K562 (cell line): ENCODE measurements around the gene KCNAB2. TPM values are rescaled to one million over a fixed set of nuclear protein-coding genes. Genes with fewer than 3 reads are reported as not detected.

Experiments used
- ATAC-seq: fragments of 200-7000 bp; cut with Tn5 transposase; 3 replicates; pipeline ENCODE4 v1.9.1; 2020; ENCODE audit warnings: moderate library complexity
- BruUV-seq: library from RNA; stranded (reverse); fragments of 400-500 nt; replicated peaks from 2 replicates; lab custom pipeline; 2021; lab: Mats Ljungman, UMichigan
- CTCF ChIA-PET: fragments of 300-600 bp; formaldehyde crosslinking; extraction: SDS; loops from one replicate; lab custom pipeline; 2021; ENCODE audit warnings: low intra/inter-chr PET ratio; lab: Yijun Ruan, JAX
- POLR2A ChIA-PET: fragments of 300-600, 350-650 bp; sonication (Branson Sonifier 250); formaldehyde crosslinking; extraction: SDS; loops from one replicate; lab custom pipeline; 2021; ENCODE audit warnings: antibody characterized with exemption, inconsistent platforms; lab: Yijun Ruan, JAX
- DNase-seq, 4 experiments: peaks; one replicate each; pipeline versions ENCODE4 v3.0.0 to v3.0.0-alpha.2; 2011 to 2018; ENCODE audit warnings: low spot score in 3 of 4, mixed read lengths in 3 of 4; ENCODE audit errors: extremely low read depth in 1 of 4
- FAIRE-seq: peaks from 2 replicates; lab custom pipeline; 2011; peaks lifted over from hg19 to GRCh38; lab: Jason Lieb, UNC
- H2AFZ ChIP-seq: 2 replicates; pipeline ENCODE4 v1.6.0; 2011; ENCODE audit warnings: low read depth, low read length, control low read depth, inconsistent platforms
- H3K27ac ChIP-seq: fragments of 200-600 bp; 3 replicates; pipeline ENCODE4 v1.8.0; 2011; ENCODE audit warnings: low read depth, mild to moderate bottlenecking, control low read depth, inconsistent platforms, low read length, moderate library complexity, mixed read lengths; ENCODE audit errors: extremely low read depth
- H3K27me3 ChIP-seq, 2 experiments: fragments of 300-600 bp in 1 of 2; 2 replicates in 1 of 2; 3 replicates in 1 of 2; pipeline versions ENCODE4 v1.6.0 to v1.8.0; 2011; ENCODE audit warnings: inconsistent platforms in 2 of 2, low read length in 2 of 2, mild to moderate bottlenecking in 1 of 2, mixed read lengths in 1 of 2, moderate library complexity in 1 of 2; ENCODE audit not compliant: control insufficient read depth in 2 of 2, insufficient read depth in 2 of 2
- H3K36me3 ChIP-seq: fragments of 300-600 bp; 3 replicates; pipeline ENCODE4 v1.8.0; 2011; ENCODE audit warnings: mild to moderate bottlenecking, low read length, inconsistent platforms; ENCODE audit not compliant: control insufficient read depth, insufficient read depth
- H3K4me1 ChIP-seq, 2 experiments: fragments of 200-600 bp in 1 of 2; replicated peaks in 1 of 2; 2 replicates in 1 of 2; 3 replicates in 1 of 2; pipeline versions ENCODE4 v1.5.1 to v1.8.0; 2011; ENCODE audit warnings: inconsistent platforms in 2 of 2, low read length in 2 of 2, mild to moderate bottlenecking in 1 of 2, mixed read lengths in 1 of 2, moderate library complexity in 1 of 2; ENCODE audit not compliant: control insufficient read depth in 2 of 2, insufficient read depth in 2 of 2
- H3K4me2 ChIP-seq: 2 replicates; pipeline ENCODE4 v1.6.1; 2011; ENCODE audit warnings: low read length, control low read depth, inconsistent platforms, mixed read lengths; ENCODE audit not compliant: insufficient read depth
- H3K4me3 ChIP-seq: fragments of 200-600 bp; sonication (generic), shearing (Covaris generic); 2 replicates; pipeline ENCODE4 v1.5.1; 2016; ENCODE audit warnings: control low read depth, inconsistent platforms
- H3K79me2 ChIP-seq: fragments of 200-600 bp; 3 replicates; pipeline ENCODE4 v1.8.0; 2011; ENCODE audit warnings: low read length, inconsistent platforms; ENCODE audit not compliant: control insufficient read depth, insufficient read depth
- H3K9ac ChIP-seq, 2 experiments: 2 replicates each; pipeline versions ENCODE4 v1.6.0 to v1.6.1; 2011; ENCODE audit warnings: low read depth in 2 of 2, low read length in 2 of 2, control low read depth in 1 of 2, inconsistent platforms in 1 of 2, mild to moderate bottlenecking in 1 of 2, mixed read lengths in 1 of 2; ENCODE audit not compliant: insufficient read depth in 1 of 2
- H3K9me1 ChIP-seq: one replicate; pipeline ENCODE4 v1.6.0; 2011; ENCODE audit warnings: inconsistent platforms, mild to moderate bottlenecking, low read length, moderate library complexity; ENCODE audit not compliant: control insufficient read depth, insufficient read depth
- H3K9me3 ChIP-seq: replicated peaks from 2 replicates; pipeline ENCODE4 v1.5.1; 2011; ENCODE audit warnings: low read depth, low read length, inconsistent platforms; ENCODE audit not compliant: control insufficient read depth, insufficient read depth
- H4K20me1 ChIP-seq: replicated peaks from 2 replicates; pipeline ENCODE4 v1.6.1; 2011; ENCODE audit warnings: low read length, inconsistent platforms, mixed read lengths; ENCODE audit not compliant: control insufficient read depth, insufficient read depth
- CBFA2T2 ChIP-seq: fragments of 450-650 bp; conservative IDR thresholded peaks from 2 replicates; pipeline ENCODE4 v1.6.1; 2017; ENCODE audit warnings: mild to moderate bottlenecking
- CHD2 ChIP-seq: IDR thresholded peaks from 2 replicates; pipeline ENCODE4 v1.6.1; 2011; ENCODE audit warnings: low read depth, low read length
- CTCF ChIP-seq, 3 experiments: IDR thresholded peaks in 2 of 3; conservative IDR thresholded peaks in 1 of 3; 2 replicates each; pipeline ENCODE4 v1.5.1; 2011 to 2012; ENCODE audit warnings: low read length in 3 of 3, mild to moderate bottlenecking in 3 of 3, control low read depth in 2 of 3, improper control_type of control experiment in 1 of 3, inconsistent platforms in 1 of 3, low read depth in 1 of 3, mixed read lengths in 1 of 3, moderate library complexity in 1 of 3; ENCODE audit not compliant: insufficient read depth in 2 of 3
- MYNN ChIP-seq, 2 experiments: sonication (generic); formaldehyde crosslinking in 1 of 2; IDR thresholded peaks; 2 replicates each; pipeline versions ENCODE4 v1.5.0 to v1.6.1; 2016 to 2020; ENCODE audit warnings: antibody characterized with exemption in 1 of 2, missing genetic modification reagents in 1 of 2
- POLR2B ChIP-seq: fragments of 450-650 bp; IDR thresholded peaks from 2 replicates; pipeline ENCODE4 v1.6.1; 2018; ENCODE audit warnings: low read depth; ENCODE audit not compliant: partially characterized antibody
- RAD51 ChIP-seq: fragments of 450-650 bp; IDR thresholded peaks from 2 replicates; pipeline ENCODE4 v1.7.1; 2016; ENCODE audit warnings: low read depth, mild to moderate bottlenecking, borderline replicate concordance
- TEAD1 ChIP-seq, 2 experiments: fragments of 450-650 bp in 1 of 2; sonication (generic) in 1 of 2; formaldehyde crosslinking; IDR thresholded peaks; 2 replicates each; pipeline versions ENCODE4 v1.4.0 to v1.8.0; 2020 to 2022; ENCODE audit warnings: mild to moderate bottlenecking in 2 of 2, missing genetic modification reagents in 1 of 2
- TFE3 ChIP-seq: fragments of 450-650 bp; formaldehyde crosslinking; IDR thresholded peaks from 2 replicates; pipeline ENCODE4 v1.4.0; 2020; ENCODE audit warnings: mild to moderate bottlenecking, mixed read lengths
- USF1 ChIP-seq: sonication (generic); formaldehyde crosslinking; IDR thresholded peaks from 2 replicates; pipeline ENCODE4 v1.9.0; 2022; ENCODE audit warnings: mild to moderate bottlenecking, missing genetic modification reagents
- USF2 ChIP-seq: sonication (generic); formaldehyde crosslinking; IDR thresholded peaks from 2 replicates; pipeline ENCODE4 v1.5.0; 2020; ENCODE audit warnings: missing genetic modification reagents
- WGBS: fragments of 100-300 bp; shearing (Covaris generic); methylation state at CpG from one replicate; pipeline ENCODE4 v1.1.6; 2016; ENCODE audit warnings: low coverage, mixed read lengths; ENCODE audit not compliant: insufficient coverage; ENCODE audit errors: missing lambda C conversion rate; 5-methylcytosine and 5-hydroxymethylcytosine counted together
- in situ Hi-C: fragments of 300-500 bp; cut with MboI; formaldehyde crosslinking; loops from 4 replicates; pipeline ENCODE4 v1.15.0; 2018; ENCODE audit warnings: inconsistent platforms, mixed read lengths
- intact Hi-C: fragments of 100-400 bp; cut with micrococcal nuclease; formaldehyde crosslinking; loops from 2 replicates; pipeline ENCODE4 v1.14.2; 2022
- polyA plus RNA-seq, 8 experiments: library from polyadenylated mRNA; depleted of rRNA in 4 of 8; stranded (reverse) in 5 of 8; unstranded in 3 of 8; fragments of >200 nt; fragmentation: Nextera tagmentation in 2 of 8; fragmentation: Illumina TruSeq in 1 of 8; extraction: Ambion mirVana in 2 of 8; extraction: Trizol in 1 of 8; gene quantifications; 2 replicates each; pipeline versions ENCODE4 v1.2.1 to v1.2.3, GENCODE V29; 2011 to 2014; ENCODE audit warnings: inconsistent platforms in 1 of 8, missing spikeins in 1 of 8
- total RNA-seq, 7 experiments: library from RNA; depleted of rRNA in 6 of 7; stranded (reverse); fragments of >200 nt in 6 of 7; fragmentation: Illumina TruSeq in 2 of 7; extraction: Trizol in 2 of 7; gene quantifications; 2 replicates each; pipeline versions ENCODE4 v1.2.1 to v1.2.3, GENCODE V29; 2011 to 2021; ENCODE audit warnings: low replicate concordance in 1 of 7

Gene KCNAB2
- total and polyA plus RNA-seq, 9 of the 15 experiments (the other 6 are each of a cell fraction or from before 2014, with no cell fraction given) = 1.8 to 15.8 (median 7.1) TPM

GRCh38 chr1:6137758-6138157 is 92.1 kb downstream of the KCNAB2 start:
- no peak overlapping the region for H3K27ac ChIP-seq
- ChIA-PET POLR2A (no interaction called here), CTCF (no interaction called here)
- no peaks in the 10 kb centered on the region for H3K9me1 ChIP-seq
- peaks cover 0 to 11% of the 10 kb centered on the region in 2 experiments; a peak in 2 of 5 replicates for H3K4me1 ChIP-seq
- whole genome bisulfite sequencing = 2% methylated on average over 5 of the region's 5 CpGs
- in situ Hi-C loops (no loop called here), intact Hi-C loops (no loop called here)
- H3K4me3 ChIP-seq = no peak overlapping the region
- TF ChIP-seq CTCF (IDR thresholded peaks at IDR 0.05 in 2 of 3, conservative IDR thresholded peaks at IDR 0.05 in 1 of 3; ENCODE audit: insufficient read depth in 2 of 3, low read depth in 1 of 3, low read length in 3 of 3) = peak in 2 of 3 experiments; percentile 23; a peak in 1 of 6 replicates
- TF ChIP-seq CHD2 = no peak
- no peak overlapping the region for H3K4me2 ChIP-seq
- ATAC-seq (no peak), FAIRE-seq (no peak), DNase-seq (no peak)
- no peak overlapping the region for H3K9ac ChIP-seq
- H3K36me3 ChIP-seq = no peaks in the 10 kb centered on the region
- no TSS peak for BruUV-seq
- H2AFZ ChIP-seq = no peak overlapping the region
- H3K9me3 ChIP-seq = no peaks in the 10 kb centered on the region
- H3K79me2 ChIP-seq = no peaks in the 10 kb centered on the region
- peaks cover 66 to 90% of the 10 kb centered on the region in 2 experiments for H3K27me3 ChIP-seq
- H4K20me1 ChIP-seq = peaks cover 25% of the 10 kb centered on the region

- Histone ChIP-seq H3K9ac (no peak overlapping the region), H3K9me1 (no peaks in the 10 kb centered on the region), H3K27ac (no peak overlapping the region), H3K9me3 (no peaks in the 10 kb centered on the region), H2AFZ (no peak overlapping the region), H4K20me1 (peaks cover 31% of the 10 kb centered on the region), H3K27me3 (peaks cover 63 to 89% of the 10 kb centered on the region in 2 experiments), H3K4me1 (peaks cover 0 to 9% of the 10 kb centered on the region in 2 experiments; a peak in 1 of 5 replicates), H3K36me3 (no peaks in the 10 kb centered on the region), H3K79me2 (no peaks in the 10 kb centered on the region), H3K4me2 (no peak overlapping the region), H3K4me3 (no peak overlapping the region)
- in situ Hi-C loops = no loop called here
- ATAC-seq (no peak), DNase-seq (no peak), FAIRE-seq (no peak)
- POLR2A ChIA-PET = no interaction called here
- intact Hi-C loops = no loop called here
- WGBS = 0% methylated on average over 1 of the region's 2 CpGs
- BruUV-seq = no TSS peak
- CTCF ChIA-PET = no interaction called here
- no peak for TF ChIP-seq POLR2B
- peak; percentile 62; the same call in 1 of the 2 replicates for TF ChIP-seq RAD51
- TF ChIP-seq CBFA2T2 = 0 out of 2 replicates have a peak, but pooled peaks have one; percentile 18
- TF ChIP-seq USF1 (CRISPR knock-in tag) = peak; percentile 69
- peak; percentile 65 for TF ChIP-seq USF2 (CRISPR knock-in tag)
- TF ChIP-seq TEAD1 (CRISPR knock-in tag; IDR thresholded peaks at IDR 0.05) = no peak
- peak; percentile 40; the same call in 1 of the 2 replicates for TF ChIP-seq TFE3 (CRISPR knock-in tag)
- no peak for TF ChIP-seq MYNN (IDR thresholded peaks at IDR 0.05)
- no peak for TF ChIP-seq MYNN (CRISPR knock-in tag; IDR thresholded peaks at IDR 0.05)
Observed at GRCh38 chr1:6140413-6140812, 94.7 kb downstream of the KCNAB2 start.
